NCI-H2081 (cell line): ENCODE measurements around the gene ADGRB2.

Source experiments
- DNase-seq, 2 experiments: peaks; one replicate each; lab custom pipeline; 2025; lab: John Stamatoyannopoulos, UW

The ADGRB2 gene

GRCh38 chr1:31795801-31796621 is 31.9 kb upstream of the ADGRB2 start:
- DNase-seq = peak; percentile 73 to 79

GRCh38 chr1:31795096-31795675 is 31.0 kb upstream of the ADGRB2 start:
- no peak for DNase-seq

DNA sequence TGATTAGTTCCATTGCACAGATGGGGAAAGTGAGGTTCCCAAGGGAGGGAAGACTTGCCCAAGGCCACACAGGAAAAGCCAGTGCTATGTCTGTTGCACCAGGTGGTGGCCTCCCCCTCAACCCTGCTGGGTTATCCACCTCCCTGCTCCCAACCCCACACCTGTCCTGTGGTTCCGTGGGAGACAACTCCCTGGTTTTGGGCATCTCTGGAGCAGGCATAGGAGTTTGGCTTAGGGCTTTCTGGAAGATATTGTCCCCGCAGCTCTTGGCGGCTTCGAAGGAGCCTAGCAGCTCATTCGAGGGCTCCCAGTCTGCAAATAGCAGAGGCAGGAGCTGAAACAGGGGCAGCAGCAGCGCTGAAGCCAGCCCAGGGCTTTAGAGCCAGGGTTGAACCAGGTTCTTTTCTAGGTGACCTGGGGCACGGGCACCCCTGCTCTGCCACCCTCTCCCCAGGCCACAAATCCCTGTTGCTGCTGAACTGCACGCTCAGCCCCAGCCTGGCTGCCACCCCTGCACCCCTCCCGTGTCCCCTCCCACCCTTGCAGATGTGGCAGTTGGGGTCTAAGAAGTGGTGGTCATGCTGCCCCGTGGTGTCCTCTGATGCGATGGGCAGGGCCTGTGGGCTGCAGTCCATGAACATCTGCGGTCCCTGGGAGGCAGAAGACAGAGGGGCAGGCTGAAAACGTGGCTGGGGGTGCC is 29.6 kb upstream of the ADGRB2 start:
- DNase-seq = no peak

- DNase-seq = no peak
Measured at GRCh38 chr1:31793086-31793485, 28.9 kb upstream of the ADGRB2 start.

DNA sequence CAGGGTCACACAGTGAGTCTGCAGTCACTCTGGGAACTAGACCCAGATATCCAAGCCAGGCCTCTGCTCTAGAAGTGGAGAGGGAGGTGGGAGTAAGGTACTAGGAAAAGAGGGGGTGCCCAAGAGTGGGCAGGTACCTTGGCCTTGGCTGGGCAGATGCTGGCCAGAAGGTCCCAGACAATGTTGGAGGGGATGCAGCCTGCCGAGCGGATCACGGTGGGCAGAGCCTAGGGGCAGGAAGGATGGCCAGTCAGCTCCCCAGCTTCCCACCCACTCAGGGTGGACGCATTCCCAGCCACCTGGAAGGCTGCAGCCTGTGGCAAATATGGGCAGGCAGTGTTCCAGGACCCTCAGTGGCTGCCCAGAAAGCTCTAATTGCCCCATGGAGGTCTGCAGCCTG is 28.4 kb upstream of the ADGRB2 start:
- DNase-seq = no peak

GRCh38 chr1:31792116-31792515 is 28.0 kb upstream of the ADGRB2 start:
- DNase-seq = no peak

DNA sequence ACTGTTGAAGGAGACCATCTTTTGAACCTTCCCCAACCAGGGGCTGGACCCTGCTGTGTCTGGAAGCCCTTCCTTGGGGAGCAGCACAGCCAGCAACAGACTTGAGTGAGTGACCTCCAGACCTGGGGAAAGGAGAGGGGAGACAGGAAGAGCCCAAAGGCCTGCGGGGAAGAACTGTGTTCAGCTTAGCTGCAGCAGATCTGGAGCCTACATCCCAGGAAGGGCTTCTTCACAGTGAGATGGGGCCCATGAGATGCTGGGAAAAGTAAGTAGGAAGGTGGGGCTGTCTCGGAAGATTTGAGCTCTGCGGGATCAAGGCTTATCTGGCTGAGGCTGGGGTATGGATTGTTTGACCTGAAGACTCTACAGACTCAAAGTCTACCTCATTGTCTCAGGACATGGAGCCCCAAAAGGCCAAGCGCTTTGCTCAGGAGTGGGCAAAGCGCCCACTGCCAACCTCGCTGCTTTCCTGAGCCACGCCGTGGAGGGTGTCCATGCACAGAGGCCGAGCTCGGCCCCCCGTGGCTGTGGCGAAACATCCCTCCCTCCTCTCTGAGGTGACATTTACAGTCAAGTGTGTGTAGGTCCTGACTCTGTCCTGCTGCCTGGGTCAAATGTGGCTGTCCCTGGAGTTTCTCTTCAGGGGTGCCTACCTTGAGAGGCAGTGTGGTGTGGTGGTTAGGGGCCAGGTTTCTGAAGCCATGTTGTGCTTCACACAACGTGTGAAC is 27.2 kb upstream of the ADGRB2 start:
- no peak for DNase-seq

DNA sequence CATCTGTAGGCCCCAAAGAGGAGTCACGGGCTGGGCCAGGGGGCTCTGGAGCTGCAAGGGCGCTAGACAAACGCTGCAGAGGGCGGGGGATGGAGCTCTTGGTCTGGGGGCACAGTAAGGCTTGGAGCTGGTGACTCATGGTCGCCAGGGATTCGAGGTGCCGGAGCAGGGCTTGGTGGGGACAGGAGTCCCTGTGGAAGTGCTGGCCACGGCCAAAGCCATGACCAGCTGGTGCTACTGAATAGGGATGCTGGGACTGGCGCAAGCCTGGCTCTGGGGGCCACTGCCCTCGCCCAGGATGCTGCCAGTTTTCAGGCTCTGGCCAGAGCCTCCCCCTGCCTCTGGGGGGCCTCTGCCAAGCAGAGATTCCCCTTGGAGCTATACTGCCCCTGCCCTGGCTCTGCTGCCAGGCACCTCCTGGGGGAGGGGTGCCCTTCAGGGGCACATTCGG is 26.5 kb upstream of the ADGRB2 start:
- DNase-seq = no peak

GRCh38 chr1:31790140-31790539 is 26.0 kb upstream of the ADGRB2 start:
- DNase-seq = no peak

DNA sequence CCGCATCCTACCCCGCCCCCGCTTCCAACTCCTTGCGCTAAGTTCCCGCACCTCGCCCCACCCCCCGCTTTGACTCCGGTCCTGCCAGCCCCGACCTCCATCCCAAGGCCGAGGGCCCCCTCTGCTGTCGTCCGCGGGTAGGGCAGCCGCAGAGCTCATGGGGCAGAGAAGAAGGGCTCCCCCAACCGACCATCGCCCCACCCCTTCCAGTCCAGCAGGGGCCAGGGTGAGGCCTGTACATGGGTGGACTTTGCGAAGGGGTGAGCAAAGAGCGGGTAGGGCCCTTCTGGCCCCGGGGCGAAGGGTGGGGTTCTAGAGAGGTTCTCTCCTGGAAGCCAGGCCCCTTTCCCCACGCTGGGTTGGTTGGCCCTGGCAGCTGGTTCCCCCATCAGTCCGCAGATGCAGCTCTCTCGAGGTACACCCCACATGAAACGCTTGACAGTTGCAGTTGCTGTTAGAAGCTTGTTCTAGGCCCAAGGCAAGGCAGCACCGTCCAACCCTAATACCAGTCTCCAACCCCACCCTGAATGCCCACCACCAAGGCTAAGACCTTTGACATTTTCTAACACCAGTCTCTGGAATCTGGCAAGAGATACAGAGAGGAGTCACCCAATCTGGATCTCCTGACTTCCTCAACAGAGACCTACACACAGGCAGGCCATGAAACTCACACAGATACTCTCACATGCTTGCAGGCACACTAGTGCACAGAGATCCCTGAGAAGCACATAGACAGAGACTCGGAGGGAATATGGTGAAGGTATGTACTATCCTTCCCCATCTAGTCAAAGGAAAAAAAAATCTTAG is 25.3 kb upstream of the ADGRB2 start:
- peak; percentile 81 to 92 for DNase-seq

DNA sequence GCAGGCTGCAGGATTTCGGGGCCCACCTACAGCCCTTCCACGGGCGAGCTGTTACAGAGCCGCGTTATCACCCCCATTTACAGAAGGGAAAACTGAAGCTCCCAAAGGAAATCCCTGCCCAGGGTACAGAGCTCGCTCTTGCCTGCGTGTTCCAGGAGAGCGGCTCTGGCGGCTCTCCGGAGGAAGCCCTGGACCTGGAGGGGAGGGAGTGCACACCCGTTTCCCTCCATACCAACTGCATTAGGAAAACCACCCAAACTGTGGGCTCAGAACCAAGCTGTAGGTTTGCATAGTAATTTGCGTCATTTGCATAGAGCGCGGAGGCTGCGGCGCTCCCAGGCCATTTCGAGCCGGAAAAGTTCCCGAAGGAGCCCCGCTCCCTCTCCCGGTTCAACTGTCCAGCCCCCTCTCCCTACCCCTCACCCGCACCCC is 24.7 kb upstream of the ADGRB2 start:
- DNase-seq = peak in 1 of 2 experiments; percentile 66

DNA sequence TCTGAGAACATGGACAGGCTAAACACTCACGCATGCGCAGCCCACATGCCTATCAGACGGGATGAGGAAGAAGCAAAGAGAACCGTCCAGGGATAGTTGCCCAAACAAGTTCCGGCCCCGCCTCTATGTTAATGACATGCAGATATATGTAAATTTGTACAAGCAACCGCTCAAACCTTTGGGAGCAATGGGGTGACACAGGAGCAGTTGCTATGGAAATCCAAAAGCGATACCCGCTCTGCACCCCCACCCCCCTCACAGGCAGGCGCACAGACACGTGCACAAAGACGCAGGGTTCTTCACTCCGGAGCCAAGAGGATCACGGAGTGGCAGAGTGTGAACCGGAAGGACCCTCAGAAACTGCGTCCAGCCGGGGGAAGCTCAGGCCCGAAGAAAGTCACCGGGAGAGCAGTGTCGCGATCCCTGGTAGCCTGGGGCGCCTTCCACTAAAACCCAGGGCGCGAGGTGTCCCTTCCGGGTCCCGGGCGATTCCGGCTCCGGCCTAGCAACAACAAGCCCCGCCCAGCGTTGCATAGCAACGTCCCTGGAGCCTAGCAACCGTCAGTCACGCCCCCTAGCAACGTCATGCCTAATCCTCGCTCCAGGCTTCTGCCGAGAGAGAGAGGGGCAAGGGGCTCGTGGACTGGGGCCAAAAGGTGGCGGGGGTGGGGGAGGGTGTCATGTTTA is 24.1 kb upstream of the ADGRB2 start:
- DNase-seq = peak; percentile 62 to 75

GRCh38 chr1:31787786-31788137 is 23.6 kb upstream of the ADGRB2 start:
- DNase-seq = no peak

- no peak for DNase-seq
Measured at GRCh38 chr1:31787261-31787660, 23.1 kb upstream of the ADGRB2 start.

- peak; percentile 26 to 68 for DNase-seq
Measured at GRCh38 chr1:31786366-31787060, 22.4 kb upstream of the ADGRB2 start.

GRCh38 chr1:31785947-31786290 is 21.8 kb upstream of the ADGRB2 start:
- no peak for DNase-seq

GRCh38 chr1:31785020-31785946 is 21.1 kb upstream of the ADGRB2 start:
- no peak for DNase-seq

DNA sequence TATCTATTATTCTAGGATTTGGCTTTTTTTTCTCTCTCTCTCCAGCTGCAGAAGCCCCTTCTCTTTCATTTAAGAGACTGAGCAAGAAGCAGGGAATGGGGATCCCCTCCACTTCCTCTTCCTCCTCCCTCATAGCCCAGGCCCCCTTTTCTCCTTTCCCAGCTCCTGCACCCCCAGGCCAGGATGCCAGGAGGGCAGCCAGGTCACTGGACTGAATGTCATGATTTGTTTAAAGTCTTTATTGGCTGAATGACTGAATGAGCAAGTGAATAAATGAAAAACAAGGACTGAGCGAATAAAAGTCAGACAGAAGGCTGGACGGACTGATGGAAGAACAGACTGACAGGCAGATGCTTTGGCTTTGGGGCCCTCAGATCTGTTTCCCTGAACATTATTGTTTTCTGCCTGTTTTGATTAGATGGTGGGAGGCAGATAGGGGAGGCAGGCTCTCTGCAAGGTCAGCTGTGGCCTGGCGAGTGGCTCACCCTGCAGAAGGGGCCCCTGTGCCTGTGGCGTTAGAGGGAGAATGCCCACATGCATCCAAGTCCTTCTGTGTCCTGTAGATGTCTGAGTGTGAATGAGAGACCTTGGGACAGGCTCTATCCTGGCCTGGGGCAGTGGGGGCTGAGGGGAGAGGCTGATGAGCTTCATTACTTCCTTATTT is 20.3 kb upstream of the ADGRB2 start:
- no peak for DNase-seq

DNA sequence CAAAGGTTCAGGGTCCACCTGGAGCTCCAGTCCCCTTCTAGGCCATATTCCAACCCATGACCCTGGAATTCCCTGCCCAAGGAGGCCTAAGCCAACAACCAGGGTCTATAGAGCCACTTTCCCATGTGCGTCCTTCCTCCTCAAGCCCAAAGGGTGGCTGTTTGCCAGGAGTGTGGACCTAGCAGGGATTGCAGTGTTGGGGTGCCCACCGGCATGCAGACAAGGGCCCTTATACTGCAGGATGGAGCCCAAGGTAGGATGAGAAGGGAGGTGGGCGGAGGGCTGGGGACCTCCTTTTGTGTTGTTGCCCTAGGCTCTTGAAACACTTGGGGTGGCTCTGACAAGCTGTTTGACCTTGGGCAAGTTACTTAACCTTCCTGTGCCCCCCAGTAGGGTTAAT is 19.7 kb upstream of the ADGRB2 start:
- no peak for DNase-seq
